Karpas-422 (cell line): ENCODE results near the gene ISY1. TPM values are rescaled to one million over a fixed set of nuclear protein-coding genes. Genes with fewer than 3 reads are reported as not detected.
"Not testable (repeated sequence)": the region's sequence is repeated elsewhere in the genome, so short reads cannot be mapped to it uniquely, and the experiment has no call there.

Experiments
- DNase-seq: peaks from one replicate; pipeline ENCODE4 v3.0.0-alpha.2; 2015
- H2AFZ ChIP-seq: fragments of 200-600 bp; sonication (generic); 2 replicates; pipeline ENCODE4 v1.6.1; 2014; ENCODE audit warnings: antibody characterized with exemption, low read length, mixed read lengths
- H3K27ac ChIP-seq: fragments of 200-600 bp; sonication (generic); 2 replicates; pipeline ENCODE4 v1.5.1; 2014; ENCODE audit warnings: mild to moderate bottlenecking, low read length, moderate library complexity
- H3K27me3 ChIP-seq: fragments of 200-600 bp; sonication (generic); 2 replicates; pipeline ENCODE4 v1.6.1; 2014; ENCODE audit warnings: low read length, mixed read lengths
- H3K36me3 ChIP-seq: fragments of 200-600 bp; sonication (generic); 2 replicates; pipeline ENCODE4 v1.6.1; 2014; ENCODE audit warnings: low read length, mixed read lengths; ENCODE audit not compliant: insufficient read depth
- H3K4me1 ChIP-seq: fragments of 200-600 bp; sonication (generic); 2 replicates; pipeline ENCODE4 v1.6.1; 2014; ENCODE audit warnings: mild to moderate bottlenecking, low read length, mixed read lengths
- H3K4me2 ChIP-seq: fragments of 200-600 bp; sonication (generic); 2 replicates; pipeline ENCODE4 v1.6.1; 2014; ENCODE audit warnings: low read length, low read depth, mild to moderate bottlenecking; ENCODE audit not compliant: poor library complexity, severe bottlenecking
- H3K4me3 ChIP-seq: fragments of 200-600 bp; sonication (generic); 2 replicates; pipeline ENCODE4 v1.5.1; 2014; ENCODE audit warnings: mild to moderate bottlenecking, antibody characterized with exemption, low read length, mixed read lengths
- H3K79me2 ChIP-seq: fragments of 200-600 bp; sonication (generic); 2 replicates; pipeline ENCODE4 v1.6.1; 2014; ENCODE audit warnings: mild to moderate bottlenecking, low read length, mixed read lengths
- H3K9ac ChIP-seq: fragments of 200-600 bp; sonication (generic); 2 replicates; pipeline ENCODE4 v1.6.0; 2014; ENCODE audit warnings: low read length
- H3K9me2 ChIP-seq: fragments of 200-600 bp; sonication (generic), shearing (Covaris generic); replicated peaks from 2 replicates; pipeline ENCODE4 v1.6.0; 2014; ENCODE audit warnings: mild to moderate bottlenecking, low read length, moderate library complexity; ENCODE audit not compliant: insufficient read depth
- H3K9me3 ChIP-seq: fragments of 300-700, 200-600 bp; sonication (generic); 2 replicates; pipeline ENCODE4 v1.6.1; 2014; ENCODE audit warnings: low read length, mixed read lengths
- H4K20me1 ChIP-seq: fragments of 200-600 bp; sonication (generic); 2 replicates; pipeline ENCODE4 v1.6.1; 2014; ENCODE audit warnings: mild to moderate bottlenecking, antibody characterized with exemption, low read length, low read depth; ENCODE audit not compliant: insufficient read depth
- total RNA-seq: library from RNA; depleted of rRNA; stranded (reverse); fragments of >200 nt; shearing (Covaris generic); gene quantifications from 2 replicates; pipeline ENCODE4 v1.2.3, GENCODE V29; 2014; ENCODE audit warnings: low replicate concordance

Gene ISY1
- total RNA-seq, 1 experiment from 2014 or later = 29.9 TPM

DNA sequence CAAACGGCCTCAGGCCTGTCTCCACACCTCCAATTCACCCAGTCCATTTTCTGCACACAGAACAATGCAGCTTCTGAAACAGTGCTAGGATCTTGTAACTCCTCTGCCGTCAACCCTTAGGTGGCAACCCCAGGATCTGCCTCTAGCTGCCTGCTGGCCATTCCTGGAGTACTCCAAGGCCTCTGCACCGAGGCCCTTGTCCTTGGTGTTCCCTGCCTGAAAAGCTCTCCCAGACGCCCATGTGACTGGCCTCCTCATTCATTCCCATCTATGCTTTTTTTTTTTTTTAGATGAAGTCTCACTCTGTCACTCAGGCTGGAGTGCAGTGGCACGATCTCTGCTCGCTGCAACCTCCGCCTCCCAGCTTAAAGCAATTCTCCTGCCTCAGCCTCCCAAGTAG, 57.6 kb downstream of the ISY1 start:
- Histone ChIP-seq H3K4me1 (no peaks in the 10 kb centered on the region), H3K4me2 (no peak overlapping the region), H4K20me1 (peaks cover 3% of the 10 kb centered on the region; the same call in 1 of the 2 replicates), H3K79me2 (no peaks in the 10 kb centered on the region), H3K4me3 (no peak overlapping the region), H2AFZ (no peak overlapping the region), H3K9ac (no peak overlapping the region), H3K9me2 (no peaks in the 10 kb centered on the region), H3K9me3 (no peaks in the 10 kb centered on the region), H3K27ac (no peak overlapping the region), H3K27me3 (no peaks in the 10 kb centered on the region), H3K36me3 (no peaks in the 10 kb centered on the region)
- no peak for DNase-seq

GRCh38 chr3:129101370-129102138, 59.3 kb downstream of the ISY1 start:
- no peaks in the 10 kb centered on the region for H3K36me3 ChIP-seq
- no peak overlapping the region for H3K27ac ChIP-seq
- no peak overlapping the region for H3K4me3 ChIP-seq
- no peak for DNase-seq
- no peak overlapping the region for H3K4me2 ChIP-seq
- H3K4me1 ChIP-seq = no peaks in the 10 kb centered on the region
- H3K9me2 ChIP-seq = no peaks in the 10 kb centered on the region
- H3K9me3 ChIP-seq = no peaks in the 10 kb centered on the region
- no peak overlapping the region for H2AFZ ChIP-seq
- no peak overlapping the region for H3K9ac ChIP-seq
- H3K79me2 ChIP-seq = no peaks in the 10 kb centered on the region
- no peaks in the 10 kb centered on the region for H3K27me3 ChIP-seq
- no peaks in the 10 kb centered on the region for H4K20me1 ChIP-seq

- H3K27ac ChIP-seq = no peak overlapping the region
- H3K79me2 ChIP-seq = no peaks in the 10 kb centered on the region
- H3K27me3 ChIP-seq = no peaks in the 10 kb centered on the region
- no peak overlapping the region for H3K9ac ChIP-seq
- H2AFZ ChIP-seq = no peak overlapping the region
- no peaks in the 10 kb centered on the region for H3K9me3 ChIP-seq
- no peak overlapping the region for H3K4me3 ChIP-seq
- no peak for DNase-seq
- H3K4me2 ChIP-seq = no peak overlapping the region
- H3K9me2 ChIP-seq = no peaks in the 10 kb centered on the region
- no peaks in the 10 kb centered on the region for H3K4me1 ChIP-seq
- no peaks in the 10 kb centered on the region for H3K36me3 ChIP-seq
- H4K20me1 ChIP-seq = no peaks in the 10 kb centered on the region
These were observed 60.6 kb downstream of the ISY1 start for GRCh38 chr3:129100274-129100673.

DNA sequence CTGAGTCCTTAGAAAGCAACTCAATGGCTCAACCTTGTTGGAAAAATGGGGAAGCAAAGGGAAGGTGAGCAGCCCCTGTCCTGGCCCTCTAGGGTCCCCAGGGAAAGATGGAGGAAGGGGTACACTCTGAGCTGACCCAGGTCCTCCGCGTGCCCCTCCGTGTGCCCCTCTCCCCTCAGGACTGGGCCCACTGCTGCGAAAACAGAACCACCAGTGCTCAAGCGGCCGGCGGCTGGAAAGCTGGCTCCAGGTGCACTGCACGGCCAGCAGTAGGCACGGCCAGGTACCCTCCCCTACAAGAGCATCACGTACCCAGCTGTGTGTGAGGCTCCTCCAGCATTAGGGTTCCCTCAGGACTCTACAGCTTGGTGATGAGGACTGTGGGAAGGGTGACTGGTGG, 65.6 kb downstream of the ISY1 start:
- no peaks in the 10 kb centered on the region for H3K36me3 ChIP-seq

DNA sequence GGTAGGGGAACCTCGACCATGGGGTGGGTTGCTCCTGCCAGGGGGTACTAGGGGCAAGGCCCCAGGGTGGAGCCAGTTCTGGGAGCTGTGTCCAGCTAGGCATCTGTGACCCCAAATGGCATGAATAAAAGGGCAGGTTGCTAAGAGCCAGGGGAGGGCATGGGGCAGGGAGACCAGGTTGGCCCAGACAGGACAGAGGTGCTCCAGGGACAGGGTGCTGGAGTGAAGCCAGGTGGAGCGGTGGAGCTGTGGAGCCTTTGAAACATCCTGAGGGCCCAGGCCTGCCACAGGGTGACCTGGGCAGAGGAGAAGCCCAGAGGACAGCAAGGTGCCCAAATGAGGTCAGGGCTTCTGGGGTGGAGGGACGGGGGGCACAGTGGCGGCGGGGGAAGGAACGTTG, 72.6 kb downstream of the ISY1 start:
- not testable (repeated sequence) for H3K27ac ChIP-seq, H3K79me2 ChIP-seq, H3K4me1 ChIP-seq, H3K4me2 ChIP-seq, H3K4me3 ChIP-seq, H3K9ac ChIP-seq, H3K9me3 ChIP-seq, DNase-seq, H3K27me3 ChIP-seq, H2AFZ ChIP-seq, H3K9me2 ChIP-seq, H3K36me3 ChIP-seq, H4K20me1 ChIP-seq

More for the DNA sequence above, 65.6 kb downstream of the ISY1 start:
- H3K4me2 ChIP-seq = no peak overlapping the region
- no peaks in the 10 kb centered on the region for H3K9me3 ChIP-seq
- no peak overlapping the region for H3K4me3 ChIP-seq
- H3K27me3 ChIP-seq = no peaks in the 10 kb centered on the region
- H4K20me1 ChIP-seq = no peaks in the 10 kb centered on the region
- H2AFZ ChIP-seq = no peak overlapping the region
- H3K27ac ChIP-seq = no peak overlapping the region
- no peaks in the 10 kb centered on the region for H3K79me2 ChIP-seq
- H3K4me1 ChIP-seq = no peaks in the 10 kb centered on the region
- no peak for DNase-seq
- no peak overlapping the region for H3K9ac ChIP-seq
- H3K9me2 ChIP-seq = no peaks in the 10 kb centered on the region

GRCh38 chr3:129087904-129088303, 73.0 kb downstream of the ISY1 start:
- not testable (repeated sequence) for H3K27me3 ChIP-seq, H3K79me2 ChIP-seq, H3K9me3 ChIP-seq, H3K9me2 ChIP-seq, H3K4me2 ChIP-seq, H3K36me3 ChIP-seq, H3K4me3 ChIP-seq, H3K9ac ChIP-seq, H3K4me1 ChIP-seq, H3K27ac ChIP-seq, H2AFZ ChIP-seq, H4K20me1 ChIP-seq, DNase-seq

DNA sequence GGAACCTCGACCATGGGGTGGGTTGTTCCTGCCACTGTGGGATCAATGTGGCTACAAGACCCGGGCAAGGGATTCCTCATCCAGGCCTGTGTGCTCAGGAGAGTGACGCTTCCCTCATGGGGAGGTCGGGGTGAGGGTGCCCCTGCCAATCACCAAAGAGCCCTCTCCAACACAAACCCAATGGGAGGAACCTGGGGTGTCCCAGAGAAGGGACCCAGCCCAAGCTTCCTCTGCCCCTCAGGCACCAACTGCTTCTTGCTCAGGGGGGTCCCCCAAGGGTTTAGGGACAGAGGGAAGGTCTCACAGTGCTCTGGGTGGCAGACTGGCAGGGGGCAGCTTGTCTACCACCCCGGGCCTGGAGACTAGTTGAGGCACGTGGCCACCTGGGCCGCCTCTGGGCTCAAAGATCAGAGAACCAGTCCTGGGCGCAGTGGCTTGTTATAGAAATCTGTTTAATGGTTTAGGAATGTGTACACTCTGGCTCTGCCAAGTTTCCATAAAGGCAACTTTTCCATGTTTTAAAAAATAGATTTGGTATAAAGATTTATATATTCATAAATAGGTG, 73.6 kb downstream of the ISY1 start:
- no peak overlapping the region for H3K27ac ChIP-seq
- no peak for DNase-seq
- no peaks in the 10 kb centered on the region for H4K20me1 ChIP-seq
- no peak overlapping the region for H3K4me2 ChIP-seq
- no peaks in the 10 kb centered on the region for H3K36me3 ChIP-seq
- no peaks in the 10 kb centered on the region for H3K4me1 ChIP-seq
- no peaks in the 10 kb centered on the region for H3K9me2 ChIP-seq
- H3K79me2 ChIP-seq = no peaks in the 10 kb centered on the region
- no peak overlapping the region for H2AFZ ChIP-seq
- H3K27me3 ChIP-seq = no peaks in the 10 kb centered on the region
- H3K4me3 ChIP-seq = no peak overlapping the region
- H3K9me3 ChIP-seq = no peaks in the 10 kb centered on the region
- no peak overlapping the region for H3K9ac ChIP-seq

- Histone ChIP-seq H3K9me2 (no peaks in the 10 kb centered on the region), H3K9me3 (no peaks in the 10 kb centered on the region), H3K9ac (no peak overlapping the region), H3K27me3 (no peaks in the 10 kb centered on the region), H3K36me3 (no peaks in the 10 kb centered on the region), H3K4me3 (no peak overlapping the region), H2AFZ (no peak overlapping the region), H3K27ac (no peak overlapping the region), H3K79me2 (no peaks in the 10 kb centered on the region), H3K4me1 (no peaks in the 10 kb centered on the region), H3K4me2 (no peak overlapping the region), H4K20me1 (no peaks in the 10 kb centered on the region)
- DNase-seq = no peak
These were observed 75.0 kb downstream of the ISY1 start for GRCh38 chr3:129085818-129086217.
